ENCODE results near the gene TMTC2.

- TF ChIP-seq POLR2A (IDR thresholded peaks at IDR 0.05; ENCODE audit: low read length) (no peak), GATA1 (IDR thresholded peaks at IDR 0.05; ENCODE audit: low read depth, low read length) (no peak)
These were observed 38.9 kb upstream of the TMTC2 start for GRCh38 chr12:82647853-82648252.
